Smooth muscle cell (in vitro differentiated cells): ENCODE results near the gene FYCO1. TPM values are rescaled to one million over a fixed set of nuclear protein-coding genes. Genes with fewer than 3 reads are reported as not detected.

ENCODE experiments used
- DNase-seq: peaks from one replicate; lab custom pipeline; 2025; ENCODE audit not compliant: unreplicated experiment; lab: John Stamatoyannopoulos, UW
- H2AFZ ChIP-seq: fragments of 200-600 bp; sonication (generic); 2 replicates; pipeline ENCODE4 v1.6.0; 2016; ENCODE audit warnings: antibody characterized with exemption, low read depth, mild to moderate bottlenecking
- H3F3A ChIP-seq: fragments of 200-600 bp; sonication (generic); 2 replicates; pipeline ENCODE4 v1.6.0; 2017; ENCODE audit warnings: antibody characterized with exemption, low read depth
- H3K27ac ChIP-seq: fragments of 200-600 bp; sonication (generic); 2 replicates; pipeline ENCODE4 v1.5.1; 2016; ENCODE audit warnings: low read depth, mild to moderate bottlenecking
- H3K27me3 ChIP-seq: fragments of 200-600 bp; sonication (generic); 2 replicates; pipeline ENCODE4 v1.6.1; 2016; ENCODE audit warnings: low read depth, mild to moderate bottlenecking
- H3K36me3 ChIP-seq: fragments of 200-600 bp; sonication (generic); 2 replicates; pipeline ENCODE4 v1.5.1; 2016; ENCODE audit warnings: low read depth
- H3K4me1 ChIP-seq: fragments of 200-600 bp; sonication (generic); 2 replicates; pipeline ENCODE4 v1.5.1; 2016; ENCODE audit warnings: low read depth
- H3K4me2 ChIP-seq: fragments of 200-600 bp; sonication (generic); 2 replicates; pipeline ENCODE4 v1.6.0; 2016; ENCODE audit warnings: mild to moderate bottlenecking
- H3K4me3 ChIP-seq: fragments of 200-600 bp; sonication (generic); 2 replicates; pipeline ENCODE4 v1.5.1; 2016; ENCODE audit warnings: mild to moderate bottlenecking
- H3K79me2 ChIP-seq: fragments of 200-600 bp; sonication (generic); 2 replicates; pipeline ENCODE4 v1.6.0; 2016; ENCODE audit warnings: low read depth, mild to moderate bottlenecking
- H3K9ac ChIP-seq: fragments of 200-600 bp; sonication (generic); 2 replicates; pipeline ENCODE4 v1.6.0; 2016; ENCODE audit warnings: low read depth
- H3K9me3 ChIP-seq: fragments of 200-600 bp; sonication (generic); replicated peaks from 2 replicates; pipeline ENCODE4 v1.5.1; 2016; ENCODE audit warnings: low read depth
- H4K20me1 ChIP-seq: fragments of 200-600 bp; sonication (generic); 2 replicates; pipeline ENCODE4 v1.6.0; 2016; ENCODE audit warnings: low read depth
- WGBS: methylation state at CpG from one replicate; pipeline ENCODE4 v1.1.7; 2016; ENCODE audit warnings: low lambda C conversion rate; 5-methylcytosine and 5-hydroxymethylcytosine counted together
- polyA plus RNA-seq: library from polyadenylated mRNA; unstranded; fragments of >200 nt; fragmentation: Nextera tagmentation; extraction: Ambion mirVana; gene quantifications from 2 replicates; pipeline ENCODE4 v1.2.1, GENCODE V29; 2016
- total RNA-seq: library from RNA; depleted of rRNA; stranded (reverse); fragments of >200 nt; gene quantifications from 2 replicates; pipeline ENCODE4 v1.2.3, GENCODE V29; 2014
- TF ChIP-seq, protein P1 (sequence below): fragments of 200-600 bp; sonication (generic); IDR thresholded peaks from 2 replicates; pipeline ENCODE4 v1.5.1; 2017; ENCODE audit warnings: borderline replicate concordance, mild to moderate bottlenecking, antibody characterized with exemption; ENCODE audit not compliant: insufficient read depth, poor library complexity, severe bottlenecking

Gene FYCO1
- total and polyA plus RNA-seq, 2 experiments from 2014 or later, result 7.4 to 20.9 TPM

- Histone ChIP-seq H3K79me2 (no peaks in the 10 kb centered on the region), H3K27ac (no peak overlapping the region), H3K9ac (no peak overlapping the region), H3K27me3 (no peaks in the 10 kb centered on the region), H3K4me3 (no peak overlapping the region), H3K4me1 (no peaks in the 10 kb centered on the region), H3F3A (peaks cover 5% of the 10 kb centered on the region), H4K20me1 (no peaks in the 10 kb centered on the region), H2AFZ (no peak overlapping the region), H3K36me3 (no peaks in the 10 kb centered on the region), H3K4me2 (no peak overlapping the region), H3K9me3 (no peaks in the 10 kb centered on the region)
- 98% methylated on average over 2 of the region's 2 CpGs for WGBS
- no peak for DNase-seq
- TF ChIP-seq, protein P1, sequence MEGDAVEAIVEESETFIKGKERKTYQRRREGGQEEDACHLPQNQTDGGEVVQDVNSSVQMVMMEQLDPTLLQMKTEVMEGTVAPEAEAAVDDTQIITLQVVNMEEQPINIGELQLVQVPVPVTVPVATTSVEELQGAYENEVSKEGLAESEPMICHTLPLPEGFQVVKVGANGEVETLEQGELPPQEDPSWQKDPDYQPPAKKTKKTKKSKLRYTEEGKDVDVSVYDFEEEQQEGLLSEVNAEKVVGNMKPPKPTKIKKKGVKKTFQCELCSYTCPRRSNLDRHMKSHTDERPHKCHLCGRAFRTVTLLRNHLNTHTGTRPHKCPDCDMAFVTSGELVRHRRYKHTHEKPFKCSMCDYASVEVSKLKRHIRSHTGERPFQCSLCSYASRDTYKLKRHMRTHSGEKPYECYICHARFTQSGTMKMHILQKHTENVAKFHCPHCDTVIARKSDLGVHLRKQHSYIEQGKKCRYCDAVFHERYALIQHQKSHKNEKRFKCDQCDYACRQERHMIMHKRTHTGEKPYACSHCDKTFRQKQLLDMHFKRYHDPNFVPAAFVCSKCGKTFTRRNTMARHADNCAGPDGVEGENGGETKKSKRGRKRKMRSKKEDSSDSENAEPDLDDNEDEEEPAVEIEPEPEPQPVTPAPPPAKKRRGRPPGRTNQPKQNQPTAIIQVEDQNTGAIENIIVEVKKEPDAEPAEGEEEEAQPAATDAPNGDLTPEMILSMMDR, result no peak
These were observed 36.1 kb upstream of the FYCO1 start for GRCh38 chr3:46031747-46032146.

DNA sequence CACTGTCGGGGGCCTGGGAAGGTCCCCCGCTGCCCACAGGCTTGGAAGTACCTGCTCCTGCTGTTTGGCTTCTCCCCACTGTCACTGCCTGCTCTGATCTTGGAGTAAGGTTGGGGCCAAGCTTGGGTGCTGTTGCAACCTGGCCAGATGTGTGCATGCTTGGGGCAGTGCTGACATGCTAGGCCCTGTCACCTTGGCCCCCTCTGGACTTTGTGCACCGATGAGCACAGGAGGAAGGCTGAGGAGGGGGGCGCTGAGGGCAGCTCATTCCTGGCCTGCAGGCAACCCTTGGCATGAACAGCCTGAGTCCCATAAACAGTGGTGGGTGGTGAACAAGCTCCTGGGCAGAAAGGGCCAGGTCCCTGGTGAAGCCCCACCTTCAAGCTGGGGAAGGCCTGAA lies 35.6 kb upstream of the FYCO1 start:
- TF ChIP-seq, protein P1, result no peak
- no peak overlapping the region for H3K4me3 ChIP-seq
- DNase-seq, result no peak
- no peak overlapping the region for H3K4me2 ChIP-seq
- no peaks in the 10 kb centered on the region for H4K20me1 ChIP-seq
- no peaks in the 10 kb centered on the region for H3K36me3 ChIP-seq
- H3K27me3 ChIP-seq, result no peaks in the 10 kb centered on the region
- WGBS, result 87% methylated on average over 4 of the region's 4 CpGs
- no peak overlapping the region for H2AFZ ChIP-seq
- H3K9me3 ChIP-seq, result no peaks in the 10 kb centered on the region
- H3K4me1 ChIP-seq, result no peaks in the 10 kb centered on the region
- peaks cover 5% of the 10 kb centered on the region for H3F3A ChIP-seq
- no peak overlapping the region for H3K9ac ChIP-seq
- H3K79me2 ChIP-seq, result no peaks in the 10 kb centered on the region
- H3K27ac ChIP-seq, result no peak overlapping the region

DNA sequence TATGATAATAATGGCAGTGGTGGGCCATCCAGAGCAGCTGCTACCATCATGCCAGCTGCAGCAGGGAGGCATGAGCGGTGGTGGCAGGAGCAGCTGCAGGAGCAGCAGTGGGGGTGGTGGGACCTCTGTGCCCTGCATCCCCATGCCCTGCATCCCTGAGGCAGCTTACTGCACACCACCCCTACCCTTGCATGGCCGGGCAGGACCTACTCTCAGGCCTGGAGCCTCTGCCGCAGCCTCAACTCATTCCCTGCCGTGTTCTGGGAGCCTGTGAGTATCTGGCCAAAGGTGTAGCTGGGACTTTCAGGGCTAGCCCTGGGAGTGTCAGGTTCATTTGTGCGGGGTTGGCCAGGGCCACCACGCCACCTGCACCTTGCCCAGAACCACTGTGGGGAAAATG lies 35.0 kb upstream of the FYCO1 start:
- no peak overlapping the region for H3K9ac ChIP-seq
- WGBS, result 94% methylated on average over 6 of the region's 6 CpGs
- H3F3A ChIP-seq, result peaks cover 5% of the 10 kb centered on the region
- H3K4me3 ChIP-seq, result no peak overlapping the region
- no peaks in the 10 kb centered on the region for H3K4me1 ChIP-seq
- no peaks in the 10 kb centered on the region for H3K27me3 ChIP-seq
- no peaks in the 10 kb centered on the region for H3K36me3 ChIP-seq
- no peak overlapping the region for H2AFZ ChIP-seq
- TF ChIP-seq, protein P1, result no peak
- no peak overlapping the region for H3K4me2 ChIP-seq
- no peaks in the 10 kb centered on the region for H3K9me3 ChIP-seq
- H3K27ac ChIP-seq, result no peak overlapping the region
- H4K20me1 ChIP-seq, result no peaks in the 10 kb centered on the region
- H3K79me2 ChIP-seq, result no peaks in the 10 kb centered on the region
- DNase-seq, result no peak

GRCh38 chr3:46029953-46030543 lies 34.4 kb upstream of the FYCO1 start:
- DNase-seq, result no peak
- H3K4me1 ChIP-seq, result no peaks in the 10 kb centered on the region
- H3K79me2 ChIP-seq, result no peaks in the 10 kb centered on the region
- no peaks in the 10 kb centered on the region for H3K36me3 ChIP-seq
- no peaks in the 10 kb centered on the region for H4K20me1 ChIP-seq
- no peak overlapping the region for H3K4me3 ChIP-seq
- no peak overlapping the region for H3K9ac ChIP-seq
- peaks cover 5% of the 10 kb centered on the region for H3F3A ChIP-seq
- H3K27me3 ChIP-seq, result no peaks in the 10 kb centered on the region
- H3K27ac ChIP-seq, result no peak overlapping the region
- no peaks in the 10 kb centered on the region for H3K9me3 ChIP-seq
- H3K4me2 ChIP-seq, result no peak overlapping the region
- no peak overlapping the region for H2AFZ ChIP-seq
- TF ChIP-seq, protein P1, result no peak
- WGBS, result 88% methylated on average over 1 of the region's 1 CpG
